AML-193 (cell line): ENCODE measurements around the gene CARS2.

ENCODE experiments used
- DNase-seq, 2 experiments: peaks; one replicate each; lab custom pipeline; 2025; lab: John Stamatoyannopoulos, UW

CARS2 gene

DNA sequence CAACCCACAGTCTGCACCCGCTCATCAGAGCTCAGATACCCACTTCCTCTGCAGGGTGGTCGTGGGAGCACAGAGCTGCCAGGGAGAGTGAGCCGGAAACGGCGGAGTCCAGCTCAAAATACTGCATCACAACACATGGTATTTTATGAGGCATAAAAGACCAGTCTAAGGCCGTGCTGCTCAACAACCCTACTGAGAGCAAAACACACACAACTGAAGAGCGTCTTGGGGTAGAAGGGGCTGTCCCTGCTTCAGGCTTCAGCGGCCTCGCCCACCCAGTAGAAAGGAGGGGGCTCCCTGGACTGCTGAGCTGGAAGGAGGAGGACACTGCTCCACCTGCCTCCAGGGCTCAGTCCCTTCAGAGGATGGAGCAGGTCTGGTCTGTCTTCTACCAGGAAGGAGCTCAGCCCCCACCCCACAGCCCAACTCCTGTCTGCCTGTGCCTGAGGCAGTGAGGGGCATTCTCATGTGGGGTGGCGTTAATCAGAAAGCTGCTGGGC is 53.6 kb downstream of the CARS2 start:
- no peak for DNase-seq

GRCh38 chr13:110651726-110652230 is 54.1 kb downstream of the CARS2 start:
- no peak for DNase-seq

DNA sequence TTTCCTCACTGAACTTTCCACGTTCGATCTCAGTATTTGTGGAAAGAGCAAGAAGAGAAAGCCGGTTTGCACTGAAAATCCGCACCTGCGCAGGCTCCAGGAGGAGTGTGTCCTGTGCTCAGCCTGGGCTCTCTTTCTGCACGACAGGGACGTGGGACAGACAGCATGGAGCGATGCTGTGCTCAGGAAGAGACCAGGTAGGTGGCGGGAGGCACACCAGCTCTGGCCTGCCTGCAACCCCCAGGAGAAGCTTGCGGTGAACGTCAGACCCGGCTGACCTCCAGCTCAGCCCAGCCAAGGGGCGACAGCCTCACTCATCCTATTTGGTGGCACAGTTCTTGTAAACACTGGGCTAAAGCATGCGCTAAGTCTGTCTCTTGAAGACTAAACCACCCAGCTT is 54.6 kb downstream of the CARS2 start:
- no peak for DNase-seq

GRCh38 chr13:110650436-110650835 is 55.5 kb downstream of the CARS2 start:
- DNase-seq = no peak

GRCh38 chr13:110649551-110649950 is 56.4 kb downstream of the CARS2 start:
- DNase-seq = no peak

GRCh38 chr13:110648848-110649421 is 57.0 kb downstream of the CARS2 start:
- no peak for DNase-seq

DNA sequence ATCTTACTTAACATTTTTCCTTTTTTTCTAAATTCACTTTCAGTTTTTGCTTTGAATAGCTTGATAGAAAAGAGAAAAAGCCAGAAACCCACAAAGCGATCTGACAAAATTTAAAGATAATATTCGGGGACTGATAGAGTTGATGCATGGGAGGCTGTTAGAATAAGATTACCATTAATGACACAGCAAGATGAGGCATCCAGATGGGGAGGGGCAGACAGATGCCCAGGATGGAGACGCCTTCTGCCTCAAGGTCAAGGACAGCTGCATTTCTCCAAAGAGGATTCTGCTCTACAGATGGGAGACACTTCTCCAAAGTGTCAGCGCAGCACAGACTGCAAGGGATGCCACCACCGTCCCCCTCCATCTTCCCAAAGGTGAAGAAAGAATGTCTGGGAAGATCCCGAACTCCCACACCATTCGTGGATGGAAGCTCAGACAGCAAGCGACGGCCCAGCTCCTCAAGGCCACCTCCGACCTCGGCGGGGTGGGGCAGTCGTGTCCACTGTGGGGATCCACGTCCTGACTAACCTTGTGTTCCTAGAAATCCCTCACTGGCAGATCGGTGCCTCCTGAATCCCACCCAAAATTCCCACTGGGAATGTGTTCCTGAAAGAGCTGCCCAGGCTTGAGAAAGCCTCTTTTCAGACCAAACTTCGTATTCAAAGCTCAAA is 57.6 kb downstream of the CARS2 start:
- DNase-seq = no peak

DNA sequence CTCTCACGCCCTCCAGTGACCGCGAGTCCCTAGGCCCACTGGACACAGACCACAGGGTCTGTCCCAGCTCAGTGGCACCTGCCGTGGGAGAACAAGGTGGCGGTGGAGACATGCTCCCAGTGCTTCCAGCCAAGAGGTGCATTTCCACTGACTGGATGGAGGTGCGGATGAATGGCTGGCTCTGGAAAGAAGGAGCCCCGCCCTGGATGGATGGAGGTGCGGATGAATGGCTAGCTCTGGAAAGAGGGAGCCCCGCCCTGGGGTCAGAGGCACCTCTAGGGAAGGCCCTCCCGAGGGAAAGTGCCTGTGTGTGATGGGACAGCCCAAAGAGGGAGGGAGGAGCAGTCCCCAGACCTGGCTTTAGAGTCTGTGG is 58.6 kb downstream of the CARS2 start:
- DNase-seq = no peak

DNA sequence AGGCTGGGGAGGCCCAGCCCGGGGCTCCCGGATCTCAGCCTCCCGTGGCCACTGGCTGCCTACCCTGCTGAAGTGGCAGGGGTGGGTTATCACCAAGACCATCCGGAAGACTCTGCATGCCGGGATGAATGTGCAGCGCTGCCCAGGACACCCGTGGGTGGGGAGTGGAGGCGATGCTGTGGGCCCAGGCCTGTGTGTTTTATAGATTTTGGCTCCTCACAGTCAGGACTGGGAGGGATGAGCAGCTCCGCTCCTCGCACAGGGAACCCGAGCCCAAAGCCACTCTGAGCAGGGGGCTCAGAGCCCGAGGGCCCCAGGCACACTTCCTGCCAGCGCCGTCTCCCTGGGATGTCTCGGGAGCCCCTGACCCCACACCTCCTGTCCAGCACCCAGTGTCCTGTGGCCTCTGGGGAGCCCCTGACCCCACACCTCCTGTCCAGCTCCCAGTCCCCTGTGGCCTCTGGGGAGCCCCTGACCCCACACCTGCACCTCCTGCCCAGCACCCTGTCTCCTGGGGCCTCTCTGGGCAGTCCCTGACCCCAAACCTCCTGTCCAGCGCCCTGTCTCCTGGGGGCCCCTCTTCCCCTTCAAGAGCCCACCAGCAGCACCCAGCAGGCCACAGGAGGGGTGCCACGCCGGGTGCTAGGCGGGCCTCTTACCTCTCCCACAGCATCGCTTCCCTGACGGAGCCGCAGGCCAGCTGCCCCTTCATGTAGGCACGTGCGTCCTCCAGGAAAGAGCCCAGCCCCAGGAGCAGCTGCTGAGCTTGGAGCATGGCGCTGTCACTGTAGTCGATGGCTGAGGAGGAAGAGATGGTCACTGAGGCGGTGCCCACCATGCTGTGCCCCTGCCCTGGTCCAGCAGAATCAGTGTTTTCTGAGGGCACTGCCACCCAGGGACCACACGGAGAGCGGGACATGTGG is 59.2 kb downstream of the CARS2 start:
- DNase-seq = no peak

DNA sequence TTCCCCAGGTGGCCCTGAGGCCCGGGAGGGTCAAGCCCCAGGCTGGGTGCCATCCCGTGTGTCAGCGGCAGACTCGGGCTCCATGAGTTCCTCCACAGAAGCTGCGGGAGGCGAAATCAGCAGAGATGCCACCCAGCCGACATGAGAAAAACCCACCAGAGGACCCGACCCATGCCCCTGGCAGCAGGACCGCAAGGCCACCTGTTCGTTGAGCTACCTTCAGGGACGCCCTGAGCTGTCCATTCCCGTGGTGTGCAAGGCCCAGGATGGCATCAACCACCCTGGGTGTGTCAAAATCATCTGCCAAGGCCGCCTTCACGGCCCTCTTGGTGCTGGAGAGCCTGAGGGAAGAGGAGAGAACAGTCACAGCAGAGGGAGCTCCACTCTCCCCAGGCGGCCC is 60.2 kb downstream of the CARS2 start:
- no peak for DNase-seq

DNA sequence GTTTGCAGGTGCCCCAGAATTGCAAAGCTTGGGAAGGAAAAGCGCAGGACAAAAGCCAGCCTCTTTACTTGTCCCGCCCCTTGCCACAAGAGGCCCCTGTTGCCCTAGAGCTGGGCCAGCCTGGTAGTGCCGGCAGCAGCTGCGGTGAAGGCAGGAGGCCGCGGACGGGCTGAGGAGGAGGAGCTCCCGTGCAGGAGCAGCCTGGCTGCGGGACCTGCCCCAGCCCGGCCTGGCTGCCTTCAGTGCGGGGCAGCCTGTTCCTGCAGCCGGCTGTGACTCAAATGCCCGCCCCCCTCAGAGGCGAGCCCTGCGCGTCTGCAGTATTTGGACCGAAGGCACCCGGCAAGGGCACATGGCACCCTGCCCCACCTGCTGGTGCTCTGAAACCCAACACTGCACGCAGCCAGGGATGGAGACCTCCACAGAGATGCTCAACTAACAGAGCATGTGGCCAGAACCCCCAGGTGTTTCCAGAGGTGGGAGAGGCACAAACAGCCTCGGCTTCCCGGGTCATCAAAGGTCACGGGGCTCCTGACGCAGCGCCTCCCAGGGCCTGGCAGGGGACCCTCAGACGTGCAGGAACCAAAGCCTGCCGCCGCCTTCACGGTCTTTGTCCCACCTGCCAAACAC is 60.9 kb downstream of the CARS2 start:
- DNase-seq = no peak

DNA sequence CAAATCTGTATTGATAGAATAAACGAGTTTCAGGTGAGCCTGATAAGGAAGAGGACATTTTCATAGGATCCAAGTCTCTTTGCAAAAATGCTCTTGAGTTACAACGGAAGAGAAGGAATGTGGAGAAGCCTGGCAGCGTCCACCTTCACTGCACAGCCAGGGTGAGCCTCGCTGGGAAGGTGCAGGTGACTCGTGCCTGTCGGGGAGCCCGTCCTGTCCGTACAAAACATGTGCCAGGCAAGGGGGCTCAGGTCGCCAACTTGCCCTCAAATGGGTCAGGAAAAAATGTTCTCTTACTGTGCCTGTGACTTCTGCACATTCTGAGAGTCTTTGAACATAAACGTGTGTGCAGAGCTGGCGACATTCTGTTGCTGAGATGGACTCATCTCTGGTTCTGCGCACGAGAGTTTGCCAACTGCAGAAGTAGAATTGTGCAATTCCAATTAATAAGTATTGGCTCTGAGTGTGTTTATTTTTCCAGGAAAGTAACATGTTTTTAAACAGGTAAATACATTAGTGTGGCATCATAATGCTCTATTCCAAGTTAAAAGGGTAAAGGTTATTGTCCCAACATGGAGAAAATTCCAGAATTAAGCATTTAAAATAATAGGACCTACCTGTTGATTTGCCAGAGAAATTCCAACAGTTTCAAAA is 62.0 kb downstream of the CARS2 start:
- no peak for DNase-seq

GRCh38 chr13:110643324-110643723 is 62.6 kb downstream of the CARS2 start:
- DNase-seq = no peak

GRCh38 chr13:110642291-110642981 is 63.5 kb downstream of the CARS2 start:
- no peak for DNase-seq

DNA sequence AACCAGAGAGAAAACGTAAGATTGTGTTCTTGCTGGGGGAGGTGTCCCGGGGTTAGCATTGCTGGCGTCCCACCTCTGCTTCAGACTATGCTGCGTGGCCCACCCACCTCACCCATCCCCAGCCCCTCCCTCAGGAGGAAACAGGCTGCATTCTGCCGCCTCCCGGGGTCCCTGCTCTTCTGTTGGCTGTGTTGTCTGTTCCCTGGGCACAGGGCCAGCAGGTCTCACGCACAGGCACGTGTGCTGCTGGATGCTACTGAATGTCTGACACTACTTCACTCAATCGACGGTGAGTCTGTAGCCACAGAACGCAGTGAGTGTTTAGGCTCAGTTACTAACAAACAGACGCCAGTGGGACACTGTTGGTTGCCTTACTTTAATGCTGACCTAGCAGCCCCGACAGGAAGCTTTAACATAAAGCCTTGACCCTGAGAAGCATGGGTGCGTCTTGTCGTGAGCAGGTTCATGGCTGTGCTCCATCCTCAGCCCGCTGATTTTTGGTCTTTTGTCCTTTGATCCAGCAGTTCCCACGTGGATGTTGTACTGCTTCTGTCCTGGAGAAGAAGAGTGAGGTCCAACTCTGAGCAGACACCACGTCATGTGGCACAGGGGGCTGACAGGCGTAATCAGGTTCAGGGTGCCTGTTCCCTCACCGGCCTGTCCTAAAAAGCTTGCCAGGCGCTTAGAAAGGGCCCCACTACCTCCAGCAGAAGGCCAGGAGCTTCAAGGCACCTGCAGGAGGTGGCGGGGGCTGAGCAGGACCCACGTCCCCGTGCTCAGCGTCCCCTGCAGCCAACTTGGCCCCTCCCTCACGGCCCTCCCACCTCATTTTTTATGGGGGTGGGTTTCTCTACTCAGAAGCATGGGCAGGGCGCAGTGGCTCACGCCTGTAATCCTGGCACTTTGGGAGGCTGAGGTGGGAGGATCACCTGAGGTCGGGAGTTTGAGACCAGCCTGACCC is 64.6 kb downstream of the CARS2 start:
- no peak for DNase-seq

- no peak for DNase-seq
Observed at GRCh38 chr13:110640591-110641029, 65.3 kb downstream of the CARS2 start.

DNA sequence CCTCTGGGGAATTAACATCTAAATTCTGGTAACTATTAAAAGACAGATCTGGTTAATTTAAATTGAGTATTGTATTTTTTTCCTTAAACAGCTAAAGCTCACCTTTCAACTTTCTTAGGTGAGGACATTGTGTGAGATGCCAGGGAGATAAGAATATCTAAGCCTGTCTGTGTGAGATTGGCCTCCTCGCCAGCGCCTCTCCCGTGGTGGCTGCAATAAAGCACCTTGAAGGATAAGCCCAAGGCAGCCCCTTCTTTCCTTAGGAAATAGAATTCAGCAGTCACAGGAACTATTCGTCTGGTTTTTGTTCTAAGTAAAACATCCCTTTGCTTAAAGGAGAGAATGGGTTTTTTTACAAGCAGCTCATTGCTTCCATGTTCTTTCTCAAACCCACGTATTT is 66.0 kb downstream of the CARS2 start:
- no peak for DNase-seq

- no peak for DNase-seq
Observed at GRCh38 chr13:110638814-110639806, 66.8 kb downstream of the CARS2 start.

- no peak for DNase-seq
Observed at GRCh38 chr13:110638257-110638656, 67.7 kb downstream of the CARS2 start.
